Measurements from ENCODE around the gene SMS.
"Not testable (repeated sequence)": the region's sequence is repeated elsewhere in the genome, so short reads cannot be mapped to it uniquely, and the experiment has no call there.

The SMS gene

GRCh38 chrX:21934414-21934813, 6.1 kb upstream of the SMS start:
- H3K4me1 ChIP-seq (ENCODE audit: insufficient read depth, low read length) = peaks cover 6% of the 10 kb centered on the region
- no peaks in the 10 kb centered on the region for H3K9me3 ChIP-seq (ENCODE audit: low read length)
- no peak overlapping the region for H2AFZ ChIP-seq (ENCODE audit: low read depth, low read length)
- no peak overlapping the region for H3K4me3 ChIP-seq (ENCODE audit: low read length)
- H3K27me3 ChIP-seq (ENCODE audit: insufficient read depth, low read length) = no peaks in the 10 kb centered on the region
- H3K36me3 ChIP-seq (ENCODE audit: insufficient read depth, low read length) = no peaks in the 10 kb centered on the region

GRCh38 chrX:21939906-21940305, 603 bp upstream of the SMS start:
- Histone ChIP-seq H2AFZ (ENCODE audit: low read depth, low read length) (no peak overlapping the region), H3K36me3 (ENCODE audit: insufficient read depth, low read length) (no peaks in the 10 kb centered on the region), H3K4me3 (ENCODE audit: low read length) (peak overlapping the region; percentile 61), H3K9me3 (ENCODE audit: low read length) (no peaks in the 10 kb centered on the region), H3K27me3 (ENCODE audit: insufficient read depth, low read length) (no peaks in the 10 kb centered on the region), H3K4me1 (ENCODE audit: insufficient read depth, low read length) (peaks cover 14% of the 10 kb centered on the region)

GRCh38 chrX:21943460-21944135, 3.1 kb downstream of the SMS start:
- Histone ChIP-seq H3K36me3 (ENCODE audit: insufficient read depth, low read length) (no peaks in the 10 kb centered on the region), H2AFZ (ENCODE audit: low read depth, low read length) (no peak overlapping the region), H3K27me3 (ENCODE audit: insufficient read depth, low read length) (no peaks in the 10 kb centered on the region), H3K4me3 (ENCODE audit: low read length) (no peak overlapping the region), H3K9me3 (ENCODE audit: low read length) (no peaks in the 10 kb centered on the region), H3K4me1 (ENCODE audit: insufficient read depth, low read length) (peaks cover 32% of the 10 kb centered on the region)

- Histone ChIP-seq H3K4me1 (ENCODE audit: insufficient read depth, low read length) (peaks cover 32% of the 10 kb centered on the region), H3K4me3 (ENCODE audit: low read length) (no peak overlapping the region), H3K36me3 (ENCODE audit: insufficient read depth, low read length) (no peaks in the 10 kb centered on the region), H2AFZ (ENCODE audit: low read depth, low read length) (no peak overlapping the region), H3K27me3 (ENCODE audit: insufficient read depth, low read length) (no peaks in the 10 kb centered on the region), H3K9me3 (ENCODE audit: low read length) (no peaks in the 10 kb centered on the region)
Measured at GRCh38 chrX:21944136-21944615, 3.7 kb downstream of the SMS start.

GRCh38 chrX:21946925-21947641, 6.6 kb downstream of the SMS start:
- H3K4me3 ChIP-seq (ENCODE audit: low read length) = no peak overlapping the region
- no peaks in the 10 kb centered on the region for H3K9me3 ChIP-seq (ENCODE audit: low read length)
- H3K36me3 ChIP-seq (ENCODE audit: insufficient read depth, low read length) = no peaks in the 10 kb centered on the region
- peaks cover 28% of the 10 kb centered on the region for H3K4me1 ChIP-seq (ENCODE audit: insufficient read depth, low read length)
- H2AFZ ChIP-seq (ENCODE audit: low read depth, low read length) = no peak overlapping the region
- no peaks in the 10 kb centered on the region for H3K27me3 ChIP-seq (ENCODE audit: insufficient read depth, low read length)

GRCh38 chrX:21947671-21948070, 7.2 kb downstream of the SMS start:
- Histone ChIP-seq H3K4me3 (ENCODE audit: low read length) (no peak overlapping the region), H2AFZ (ENCODE audit: low read depth, low read length) (no peak overlapping the region), H3K27me3 (ENCODE audit: insufficient read depth, low read length) (no peaks in the 10 kb centered on the region), H3K4me1 (ENCODE audit: insufficient read depth, low read length) (peaks cover 23% of the 10 kb centered on the region), H3K9me3 (ENCODE audit: low read length) (no peaks in the 10 kb centered on the region), H3K36me3 (ENCODE audit: insufficient read depth, low read length) (no peaks in the 10 kb centered on the region)

- H3K9me3 ChIP-seq (ENCODE audit: low read length) = no peaks in the 10 kb centered on the region
- no peak overlapping the region for H2AFZ ChIP-seq (ENCODE audit: low read depth, low read length)
- peaks cover 18% of the 10 kb centered on the region for H3K4me1 ChIP-seq (ENCODE audit: insufficient read depth, low read length)
- no peak overlapping the region for H3K4me3 ChIP-seq (ENCODE audit: low read length)
- no peaks in the 10 kb centered on the region for H3K36me3 ChIP-seq (ENCODE audit: insufficient read depth, low read length)
- no peaks in the 10 kb centered on the region for H3K27me3 ChIP-seq (ENCODE audit: insufficient read depth, low read length)
Measured at GRCh38 chrX:21948897-21949578, 8.5 kb downstream of the SMS start.

GRCh38 chrX:21949689-21950088, 9.2 kb downstream of the SMS start:
- no peaks in the 10 kb centered on the region for H3K36me3 ChIP-seq (ENCODE audit: insufficient read depth, low read length)
- H2AFZ ChIP-seq (ENCODE audit: low read depth, low read length) = no peak overlapping the region
- no peaks in the 10 kb centered on the region for H3K27me3 ChIP-seq (ENCODE audit: insufficient read depth, low read length)
- H3K4me3 ChIP-seq (ENCODE audit: low read length) = no peak overlapping the region
- peaks cover 18% of the 10 kb centered on the region for H3K4me1 ChIP-seq (ENCODE audit: insufficient read depth, low read length)
- H3K9me3 ChIP-seq (ENCODE audit: low read length) = no peaks in the 10 kb centered on the region

- H3K4me1 ChIP-seq (ENCODE audit: insufficient read depth, low read length) = peaks cover 18% of the 10 kb centered on the region
- H3K4me3 ChIP-seq (ENCODE audit: low read length); H2AFZ ChIP-seq (ENCODE audit: low read depth, low read length); H3K27me3 ChIP-seq (ENCODE audit: insufficient read depth, low read length); H3K9me3 ChIP-seq (ENCODE audit: low read length); H3K36me3 ChIP-seq (ENCODE audit: insufficient read depth, low read length): not testable (repeated sequence)
Measured at GRCh38 chrX:21950557-21950956, 10.0 kb downstream of the SMS start.

GRCh38 chrX:21952624-21953023, 12.1 kb downstream of the SMS start:
- H3K27me3 ChIP-seq (ENCODE audit: insufficient read depth, low read length) = no peaks in the 10 kb centered on the region
- no peak overlapping the region for H2AFZ ChIP-seq (ENCODE audit: low read depth, low read length)
- no peaks in the 10 kb centered on the region for H3K9me3 ChIP-seq (ENCODE audit: low read length)
- H3K4me3 ChIP-seq (ENCODE audit: low read length) = no peak overlapping the region
- no peaks in the 10 kb centered on the region for H3K36me3 ChIP-seq (ENCODE audit: insufficient read depth, low read length)
- peaks cover 2% of the 10 kb centered on the region for H3K4me1 ChIP-seq (ENCODE audit: insufficient read depth, low read length)

GRCh38 chrX:21953195-21953830, 12.8 kb downstream of the SMS start:
- H3K4me3 ChIP-seq (ENCODE audit: low read length); H3K4me1 ChIP-seq (ENCODE audit: insufficient read depth, low read length); H3K36me3 ChIP-seq (ENCODE audit: insufficient read depth, low read length); H3K27me3 ChIP-seq (ENCODE audit: insufficient read depth, low read length); H3K9me3 ChIP-seq (ENCODE audit: low read length); H2AFZ ChIP-seq (ENCODE audit: low read depth, low read length): not testable (repeated sequence)

GRCh38 chrX:21955403-21956189, 15.1 kb downstream of the SMS start:
- no peaks in the 10 kb centered on the region for H3K4me1 ChIP-seq (ENCODE audit: insufficient read depth, low read length)
- no peak overlapping the region for H2AFZ ChIP-seq (ENCODE audit: low read depth, low read length)

More at GRCh38 chrX:21955403-21956189, 15.1 kb downstream of the SMS start:
- Histone ChIP-seq H3K27me3 (ENCODE audit: insufficient read depth, low read length) (no peaks in the 10 kb centered on the region), H3K4me3 (ENCODE audit: low read length) (no peak overlapping the region), H3K9me3 (ENCODE audit: low read length) (no peaks in the 10 kb centered on the region), H3K36me3 (ENCODE audit: insufficient read depth, low read length) (no peaks in the 10 kb centered on the region)

All from neuron (in vitro differentiated cells).